ENCODE data around the gene MRFAP1L1. TPM values are rescaled to one million over a fixed set of nuclear protein-coding genes. Genes with fewer than 3 reads are reported as not detected.
A peak's percentile ranks its signal among the peaks of the same experiment; 100 is the strongest.

Gene MRFAP1L1
- total and polyA plus RNA-seq, 2 experiments from 2014 or later: 61.6 to 73.8 TPM

DNA sequence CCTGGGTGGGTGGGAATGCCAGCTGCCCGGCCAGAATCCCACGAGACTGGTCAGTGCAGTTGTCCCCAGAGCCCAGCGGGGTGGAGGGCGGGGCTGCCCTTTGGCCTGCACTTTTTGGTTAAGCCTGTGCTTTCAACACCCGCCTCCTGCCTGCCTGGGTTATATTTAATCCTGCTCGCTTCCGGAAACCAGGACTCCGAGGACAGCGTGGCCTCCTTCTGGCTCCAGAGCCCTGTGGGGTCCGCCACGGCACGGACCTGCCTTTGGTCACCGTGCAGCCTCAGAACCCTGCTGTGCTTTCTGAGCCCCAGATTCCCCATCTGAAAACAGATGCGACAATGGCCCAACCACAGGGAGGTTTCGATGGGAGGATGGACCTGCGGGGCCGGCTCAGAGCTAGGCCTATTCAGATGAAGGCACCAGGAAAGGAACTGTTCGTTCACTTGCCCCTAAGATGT, 43.5 kb upstream of the MRFAP1L1 start:
- Histone ChIP-seq H3K4me2 (no peak overlapping the region), H3K36me3 (ENCODE audit: insufficient read depth) (no peaks in the 10 kb centered on the region), H2AFZ (peak overlapping the region; percentile 83; the same call in 1 of the 2 replicates), H4K20me1 (replicated peaks; ENCODE audit: insufficient read depth) (no peaks in the 10 kb centered on the region), H3F3A (replicated peaks; ENCODE audit: low read depth) (no peaks in the 10 kb centered on the region), H3K9me2 (ENCODE audit: insufficient read depth) (no peaks in the 10 kb centered on the region), H3K4me1 (ENCODE audit: insufficient read depth) (no peaks in the 10 kb centered on the region), H3K79me2 (replicated peaks; ENCODE audit: insufficient read depth) (no peaks in the 10 kb centered on the region), H3K27ac (ENCODE audit: low read depth) (no peak overlapping the region), H3K4me3 (no peak overlapping the region), H3K27me3 (ENCODE audit: insufficient read depth) (no peaks in the 10 kb centered on the region)
- Mint-ChIP-seq H3K4me3 (no peak overlapping the region), H3K4me1 (peaks cover 4% of the 10 kb centered on the region; the same call in 2 of the 3 replicates), H3K27me3 (ENCODE audit: insufficient read depth, low read depth, poor library complexity) (no peaks in the 10 kb centered on the region), H3K27ac (no peak overlapping the region), H3K36me3 (ENCODE audit: low read depth) (no peaks in the 10 kb centered on the region), H3K9me3 (no peaks in the 10 kb centered on the region)
- ATAC-seq (peak; percentile 47), DNase-seq (ENCODE audit: low spot score) (no peak)
- TF ChIP-seq EZH2 (IDR thresholded peaks at IDR 0.05; ENCODE audit: low read depth, unreplicated experiment): no peak
- TF ChIP-seq, protein P1, sequence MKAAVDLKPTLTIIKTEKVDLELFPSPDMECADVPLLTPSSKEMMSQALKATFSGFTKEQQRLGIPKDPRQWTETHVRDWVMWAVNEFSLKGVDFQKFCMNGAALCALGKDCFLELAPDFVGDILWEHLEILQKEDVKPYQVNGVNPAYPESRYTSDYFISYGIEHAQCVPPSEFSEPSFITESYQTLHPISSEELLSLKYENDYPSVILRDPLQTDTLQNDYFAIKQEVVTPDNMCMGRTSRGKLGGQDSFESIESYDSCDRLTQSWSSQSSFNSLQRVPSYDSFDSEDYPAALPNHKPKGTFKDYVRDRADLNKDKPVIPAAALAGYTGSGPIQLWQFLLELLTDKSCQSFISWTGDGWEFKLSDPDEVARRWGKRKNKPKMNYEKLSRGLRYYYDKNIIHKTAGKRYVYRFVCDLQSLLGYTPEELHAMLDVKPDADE (IDR thresholded peaks at IDR 0.05): no peak
- no peak for TF ChIP-seq NANOG (IDR thresholded peaks at IDR 0.05; ENCODE audit: borderline replicate concordance)
- no peak for TF ChIP-seq JUNB (IDR thresholded peaks at IDR 0.05; ENCODE audit: unreplicated experiment)
- TF ChIP-seq ZNF114 (CRISPR knock-in tag; IDR thresholded peaks at IDR 0.05): no peak
- no peak for TF ChIP-seq STAT1 (IDR thresholded peaks at IDR 0.05; ENCODE audit: unreplicated experiment)
- TF ChIP-seq, protein P2, sequence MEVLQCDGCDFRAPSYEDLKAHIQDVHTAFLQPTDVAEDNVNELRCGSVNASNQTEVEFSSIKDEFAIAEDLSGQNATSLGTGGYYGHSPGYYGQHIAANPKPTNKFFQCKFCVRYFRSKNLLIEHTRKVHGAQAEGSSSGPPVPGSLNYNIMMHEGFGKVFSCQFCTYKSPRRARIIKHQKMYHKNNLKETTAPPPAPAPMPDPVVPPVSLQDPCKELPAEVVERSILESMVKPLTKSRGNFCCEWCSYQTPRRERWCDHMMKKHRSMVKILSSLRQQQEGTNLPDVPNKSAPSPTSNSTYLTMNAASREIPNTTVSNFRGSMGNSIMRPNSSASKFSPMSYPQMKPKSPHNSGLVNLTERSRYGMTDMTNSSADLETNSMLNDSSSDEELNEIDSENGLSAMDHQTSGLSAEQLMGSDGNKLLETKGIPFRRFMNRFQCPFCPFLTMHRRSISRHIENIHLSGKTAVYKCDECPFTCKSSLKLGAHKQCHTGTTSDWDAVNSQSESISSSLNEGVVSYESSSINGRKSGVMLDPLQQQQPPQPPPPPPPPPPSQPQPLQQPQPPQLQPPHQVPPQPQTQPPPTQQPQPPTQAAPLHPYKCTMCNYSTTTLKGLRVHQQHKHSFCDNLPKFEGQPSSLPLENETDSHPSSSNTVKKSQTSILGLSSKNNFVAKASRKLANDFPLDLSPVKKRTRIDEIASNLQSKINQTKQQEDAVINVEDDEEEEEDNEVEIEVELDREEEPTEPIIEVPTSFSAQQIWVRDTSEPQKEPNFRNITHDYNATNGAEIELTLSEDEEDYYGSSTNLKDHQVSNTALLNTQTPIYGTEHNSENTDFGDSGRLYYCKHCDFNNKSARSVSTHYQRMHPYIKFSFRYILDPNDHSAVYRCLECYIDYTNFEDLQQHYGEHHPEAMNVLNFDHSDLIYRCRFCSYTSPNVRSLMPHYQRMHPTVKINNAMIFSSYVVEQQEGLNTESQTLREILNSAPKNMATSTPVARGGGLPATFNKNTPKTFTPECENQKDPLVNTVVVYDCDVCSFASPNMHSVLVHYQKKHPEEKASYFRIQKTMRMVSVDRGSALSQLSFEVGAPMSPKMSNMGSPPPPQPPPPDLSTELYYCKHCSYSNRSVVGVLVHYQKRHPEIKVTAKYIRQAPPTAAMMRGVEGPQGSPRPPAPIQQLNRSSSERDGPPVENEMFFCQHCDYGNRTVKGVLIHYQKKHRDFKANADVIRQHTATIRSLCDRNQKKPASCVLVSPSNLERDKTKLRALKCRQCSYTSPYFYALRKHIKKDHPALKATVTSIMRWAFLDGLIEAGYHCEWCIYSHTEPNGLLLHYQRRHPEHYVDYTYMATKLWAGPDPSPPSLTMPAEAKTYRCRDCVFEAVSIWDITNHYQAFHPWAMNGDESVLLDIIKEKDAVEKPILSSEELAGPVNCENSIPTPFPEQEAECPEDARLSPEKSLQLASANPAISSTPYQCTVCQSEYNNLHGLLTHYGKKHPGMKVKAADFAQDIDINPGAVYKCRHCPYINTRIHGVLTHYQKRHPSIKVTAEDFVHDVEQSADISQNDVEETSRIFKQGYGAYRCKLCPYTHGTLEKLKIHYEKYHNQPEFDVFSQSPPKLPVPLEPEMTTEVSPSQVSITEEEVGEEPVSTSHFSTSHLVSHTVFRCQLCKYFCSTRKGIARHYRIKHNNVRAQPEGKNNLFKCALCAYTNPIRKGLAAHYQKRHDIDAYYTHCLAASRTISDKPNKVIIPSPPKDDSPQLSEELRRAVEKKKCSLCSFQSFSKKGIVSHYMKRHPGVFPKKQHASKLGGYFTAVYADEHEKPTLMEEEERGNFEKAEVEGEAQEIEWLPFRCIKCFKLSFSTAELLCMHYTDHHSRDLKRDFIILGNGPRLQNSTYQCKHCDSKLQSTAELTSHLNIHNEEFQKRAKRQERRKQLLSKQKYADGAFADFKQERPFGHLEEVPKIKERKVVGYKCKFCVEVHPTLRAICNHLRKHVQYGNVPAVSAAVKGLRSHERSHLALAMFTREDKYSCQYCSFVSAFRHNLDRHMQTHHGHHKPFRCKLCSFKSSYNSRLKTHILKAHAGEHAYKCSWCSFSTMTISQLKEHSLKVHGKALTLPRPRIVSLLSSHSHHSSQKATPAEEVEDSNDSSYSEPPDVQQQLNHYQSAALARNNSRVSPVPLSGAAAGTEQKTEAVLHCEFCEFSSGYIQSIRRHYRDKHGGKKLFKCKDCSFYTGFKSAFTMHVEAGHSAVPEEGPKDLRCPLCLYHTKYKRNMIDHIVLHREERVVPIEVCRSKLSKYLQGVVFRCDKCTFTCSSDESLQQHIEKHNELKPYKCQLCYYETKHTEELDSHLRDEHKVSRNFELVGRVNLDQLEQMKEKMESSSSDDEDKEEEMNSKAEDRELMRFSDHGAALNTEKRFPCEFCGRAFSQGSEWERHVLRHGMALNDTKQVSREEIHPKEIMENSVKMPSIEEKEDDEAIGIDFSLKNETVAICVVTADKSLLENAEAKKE (CRISPR knock-in tag; IDR thresholded peaks at IDR 0.05): no peak
- TF ChIP-seq, protein P3, sequence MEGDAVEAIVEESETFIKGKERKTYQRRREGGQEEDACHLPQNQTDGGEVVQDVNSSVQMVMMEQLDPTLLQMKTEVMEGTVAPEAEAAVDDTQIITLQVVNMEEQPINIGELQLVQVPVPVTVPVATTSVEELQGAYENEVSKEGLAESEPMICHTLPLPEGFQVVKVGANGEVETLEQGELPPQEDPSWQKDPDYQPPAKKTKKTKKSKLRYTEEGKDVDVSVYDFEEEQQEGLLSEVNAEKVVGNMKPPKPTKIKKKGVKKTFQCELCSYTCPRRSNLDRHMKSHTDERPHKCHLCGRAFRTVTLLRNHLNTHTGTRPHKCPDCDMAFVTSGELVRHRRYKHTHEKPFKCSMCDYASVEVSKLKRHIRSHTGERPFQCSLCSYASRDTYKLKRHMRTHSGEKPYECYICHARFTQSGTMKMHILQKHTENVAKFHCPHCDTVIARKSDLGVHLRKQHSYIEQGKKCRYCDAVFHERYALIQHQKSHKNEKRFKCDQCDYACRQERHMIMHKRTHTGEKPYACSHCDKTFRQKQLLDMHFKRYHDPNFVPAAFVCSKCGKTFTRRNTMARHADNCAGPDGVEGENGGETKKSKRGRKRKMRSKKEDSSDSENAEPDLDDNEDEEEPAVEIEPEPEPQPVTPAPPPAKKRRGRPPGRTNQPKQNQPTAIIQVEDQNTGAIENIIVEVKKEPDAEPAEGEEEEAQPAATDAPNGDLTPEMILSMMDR (conservative IDR thresholded peaks at IDR 0.05; ENCODE audit: low read depth in 2 of 2): no peak
- no peak for TF ChIP-seq CREB1 (CRISPR knock-in tag; IDR thresholded peaks at IDR 0.05; ENCODE audit: low read depth)
- TF ChIP-seq REST (IDR thresholded peaks at IDR 0.05; ENCODE audit: unreplicated experiment): no peak
- no peak for TF ChIP-seq POLR2AphosphoS5 (IDR thresholded peaks at IDR 0.05; ENCODE audit: low read depth)
- TF ChIP-seq EZH2phosphoT487 (IDR thresholded peaks at IDR 0.05; ENCODE audit: unreplicated experiment): no peak
- no peak for TF ChIP-seq ZNF331 (CRISPR knock-in tag; IDR thresholded peaks at IDR 0.05; ENCODE audit: low read depth)
